SK-N-SH (cell line): ENCODE data around the gene HEATR3. TPM values are rescaled to one million over a fixed set of nuclear protein-coding genes. Genes with fewer than 3 reads are reported as not detected.

ENCODE experiments used
- CTCF ChIA-PET: fragments of 300-600, 350-600 bp; formaldehyde crosslinking; extraction: SDS; loops from one replicate; lab custom pipeline; 2021; lab: Yijun Ruan, JAX
- POLR2A ChIA-PET: fragments of 350-600 bp; sonication (Branson Sonifier 250); formaldehyde crosslinking; extraction: SDS; loops from one replicate; lab custom pipeline; 2020; ENCODE audit warnings: antibody characterized with exemption, inconsistent platforms; lab: Yijun Ruan, JAX
- DNase-seq: peaks from one replicate; pipeline ENCODE4 v3.0.0; 2012
- H2AFZ ChIP-seq: fragments of 200-600 bp; sonication (generic); 2 replicates; pipeline ENCODE4 v1.8.1; 2016; ENCODE audit warnings: antibody characterized with exemption, mild to moderate bottlenecking, low read depth
- H3F3A ChIP-seq: fragments of 200-600 bp; sonication (generic); replicated peaks from 2 replicates; pipeline ENCODE3; 2016; ENCODE audit warnings: antibody characterized with exemption, mild to moderate bottlenecking; ENCODE audit not compliant: insufficient read depth
- H3K27ac ChIP-seq, 2 experiments: fragments of 200-500 bp in 1 of 2; fragments of 200-600 bp in 1 of 2; sonication (Bioruptor generic) in 1 of 2; sonication (generic), shearing (Covaris generic) in 1 of 2; 2 replicates each; pipeline versions ENCODE4 v1.5.1 to v1.6.1; 2014 to 2016; ENCODE audit warnings: low read depth in 2 of 2, inconsistent platforms in 1 of 2, low read length in 1 of 2, mild to moderate bottlenecking in 1 of 2, mixed read lengths in 1 of 2
- H3K27me3 ChIP-seq: fragments of 200-600 bp; sonication (generic), shearing (Covaris generic); 2 replicates; pipeline ENCODE4 v1.6.1; 2016; ENCODE audit warnings: mixed run types; ENCODE audit not compliant: insufficient read depth
- H3K36me3 ChIP-seq, 2 experiments: fragments of 200-500 bp in 1 of 2; fragments of 200-600 bp in 1 of 2; sonication (Bioruptor generic) in 1 of 2; sonication (generic) in 1 of 2; replicated peaks in 1 of 2; 2 replicates each; pipeline versions ENCODE3 to v1.5.1; 2014 to 2016; ENCODE audit warnings: low read length in 1 of 2, mild to moderate bottlenecking in 1 of 2; ENCODE audit not compliant: insufficient read depth in 2 of 2, control insufficient read depth in 1 of 2
- H3K4me1 ChIP-seq, 2 experiments: fragments of 200-500 bp in 1 of 2; fragments of 200-600 bp in 1 of 2; sonication (Bioruptor generic) in 1 of 2; sonication (generic), shearing (Covaris generic) in 1 of 2; 2 replicates each; pipeline versions ENCODE4 v1.5.1 to v1.6.1; 2014 to 2016; ENCODE audit warnings: low read depth in 1 of 2, low read length in 1 of 2, mixed run types in 1 of 2; ENCODE audit not compliant: insufficient read depth in 2 of 2, control insufficient read depth in 1 of 2
- H3K4me2 ChIP-seq: fragments of 200-600 bp; sonication (generic), shearing (Covaris generic); 2 replicates; pipeline ENCODE4 v1.6.1; 2017; ENCODE audit warnings: mixed run types
- H3K4me3 ChIP-seq, 2 experiments: fragments of 200-500 bp in 1 of 2; fragments of 200-600 bp in 1 of 2; sonication (Bioruptor generic) in 1 of 2; sonication (generic), shearing (Covaris generic) in 1 of 2; 2 replicates each; pipeline versions ENCODE4 v1.5.1 to v1.8.1; 2014 to 2016; ENCODE audit warnings: low read depth in 2 of 2, inconsistent platforms in 1 of 2, low read length in 1 of 2, mild to moderate bottlenecking in 1 of 2, mixed read lengths in 1 of 2, moderate library complexity in 1 of 2
- H3K79me2 ChIP-seq: fragments of 200-600 bp; sonication (generic); 2 replicates; pipeline ENCODE4 v1.8.1; 2017; ENCODE audit warnings: mild to moderate bottlenecking; ENCODE audit not compliant: insufficient read depth
- H3K9ac ChIP-seq: fragments of 200-600 bp; sonication (generic); 2 replicates; pipeline ENCODE4 v1.6.1; 2017; ENCODE audit warnings: mixed run types
- H3K9me2 ChIP-seq: fragments of 200-600 bp; sonication (generic); 2 replicates; pipeline ENCODE4 v1.6.1; 2017; ENCODE audit warnings: mixed run types
- H3K9me3 ChIP-seq: fragments of 200-600 bp; sonication (generic); 2 replicates; pipeline ENCODE4 v1.6.1; 2017; ENCODE audit warnings: mixed run types, mild to moderate bottlenecking, moderate library complexity
- H4K20me1 ChIP-seq: fragments of 200-600 bp; sonication (generic); 2 replicates; pipeline ENCODE4 v1.6.1; 2017; ENCODE audit warnings: mild to moderate bottlenecking, mixed run types; ENCODE audit not compliant: insufficient read depth
- ELF1 ChIP-seq: IDR thresholded peaks from 2 replicates; pipeline ENCODE4 v1.4.0; 2012
- EZH2phosphoT487 ChIP-seq: fragments of 200-600 bp; sonication (generic); IDR thresholded peaks from 2 replicates; pipeline ENCODE4 v1.6.1; 2017; ENCODE audit warnings: low read depth, mixed run types, mild to moderate bottlenecking, antibody characterized with exemption, moderate library complexity, borderline replicate concordance
- FOXJ3 ChIP-seq: sonication (generic); formaldehyde crosslinking; IDR thresholded peaks from 2 replicates; pipeline ENCODE4 v1.5.1; 2020; ENCODE audit warnings: mild to moderate bottlenecking, missing genetic modification reagents
- GATA2 ChIP-seq: sonication (generic); formaldehyde crosslinking; IDR thresholded peaks from 2 replicates; pipeline ENCODE4 v1.5.0; 2020; ENCODE audit warnings: mild to moderate bottlenecking, missing genetic modification reagents
- JUND ChIP-seq: IDR thresholded peaks from 2 replicates; pipeline ENCODE4 v1.4.0; 2012
- MEF2A ChIP-seq: IDR thresholded peaks from 2 replicates; pipeline ENCODE4 v1.4.0; 2012; ENCODE audit warnings: low read depth, borderline replicate concordance
- MXI1 ChIP-seq: IDR thresholded peaks from 2 replicates; pipeline ENCODE4 v1.6.1; 2012; ENCODE audit warnings: mild to moderate bottlenecking, low read depth, low read length, improper control_type of control experiment
- NFIC ChIP-seq: IDR thresholded peaks from 2 replicates; pipeline ENCODE4 v1.4.0; 2012; ENCODE audit warnings: borderline replicate concordance
- POLR2AphosphoS5 ChIP-seq: IDR thresholded peaks from 2 replicates; pipeline ENCODE4 v1.6.1; 2012; ENCODE audit warnings: low read depth, low read length
- RCOR1 ChIP-seq: fragments of 150-350 bp; IDR thresholded peaks from 2 replicates; pipeline ENCODE4 v1.6.1; 2017; ENCODE audit warnings: antibody characterized with exemption, low read length
- REST ChIP-seq: IDR thresholded peaks from 2 replicates; pipeline ENCODE4 v1.6.1; 2012; ENCODE audit warnings: mild to moderate bottlenecking, low read depth, low read length, moderate library complexity
- SIN3A ChIP-seq: IDR thresholded peaks from 2 replicates; pipeline ENCODE4 v1.6.1; 2012; ENCODE audit warnings: low read depth, mild to moderate bottlenecking, low read length, moderate library complexity, borderline replicate concordance
- TAF1 ChIP-seq: IDR thresholded peaks from 2 replicates; pipeline ENCODE4 v1.6.1; 2012; ENCODE audit warnings: low read depth, mild to moderate bottlenecking, low read length, moderate library complexity, borderline replicate concordance
- TCF12 ChIP-seq: IDR thresholded peaks from 2 replicates; pipeline ENCODE4 v1.4.0; 2012
- TEAD4 ChIP-seq: IDR thresholded peaks from 2 replicates; pipeline ENCODE4 v1.4.0; 2012; ENCODE audit warnings: mild to moderate bottlenecking, borderline replicate concordance; ENCODE audit not compliant: insufficient read depth
- ZBTB33 ChIP-seq: IDR thresholded peaks from 2 replicates; pipeline ENCODE4 v1.4.0; 2012; ENCODE audit warnings: low read depth, borderline replicate concordance
- WGBS: methylation state at CpG from one replicate; pipeline ENCODE4 v1.1.6; 2017; ENCODE audit warnings: low lambda C conversion rate; 5-methylcytosine and 5-hydroxymethylcytosine counted together
- polyA plus RNA-seq, 3 experiments: library from polyadenylated mRNA; depleted of rRNA; stranded (reverse); fragments of >200 nt; gene quantifications; 2 replicates each; pipeline ENCODE4 v1.2.3, GENCODE V29; 2012
- TF ChIP-seq, protein P1 (sequence below): IDR thresholded peaks from 2 replicates; pipeline ENCODE4; 2012
- TF ChIP-seq, protein P2 (sequence below): fragments of 200-600 bp; sonication (generic); IDR thresholded peaks from 2 replicates; pipeline ENCODE4 v1.6.1; 2017; ENCODE audit warnings: antibody characterized with exemption, mild to moderate bottlenecking, moderate library complexity
- TF ChIP-seq, protein P3 (sequence below): IDR thresholded peaks from 2 replicates; pipeline ENCODE4 v1.4.0; 2012; ENCODE audit warnings: low read depth, borderline replicate concordance

The HEATR3 gene
- polyA plus RNA-seq, 1 of the 3 experiments (the other 2 are of a cell fraction): 10.1 TPM

DNA sequence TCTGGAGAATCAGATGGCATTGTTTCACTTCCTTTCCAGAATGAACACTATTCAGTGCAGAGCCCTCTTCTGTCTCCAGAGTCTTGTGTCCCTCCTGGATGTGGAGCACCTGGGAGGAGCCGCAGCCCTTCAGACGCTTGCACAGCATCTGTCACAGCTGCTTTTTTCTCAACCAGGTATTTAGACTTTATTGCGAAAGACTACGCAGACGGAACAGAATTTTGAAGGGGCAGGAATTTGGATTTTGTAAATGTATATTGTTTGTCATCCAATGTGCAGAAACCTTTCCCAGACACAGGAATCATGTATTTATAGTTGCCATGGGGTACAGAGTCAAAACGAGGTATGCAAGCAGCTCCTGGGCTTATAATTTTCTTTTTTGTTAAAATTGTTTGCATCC, 20.4 kb downstream of the HEATR3 start:
- TF ChIP-seq TEAD4 (no peak), NFIC (no peak), SIN3A (no peak), TCF12 (no peak), FOXJ3 (CRISPR knock-in tag) (no peak), GATA2 (CRISPR knock-in tag) (no peak), REST (no peak), ZBTB33 (no peak), JUND (no peak), MEF2A (no peak), POLR2AphosphoS5 (no peak), RCOR1 (no peak), EZH2phosphoT487 (no peak), TAF1 (no peak), MXI1 (no peak), ELF1 (no peak)
- TF ChIP-seq, protein P1, sequence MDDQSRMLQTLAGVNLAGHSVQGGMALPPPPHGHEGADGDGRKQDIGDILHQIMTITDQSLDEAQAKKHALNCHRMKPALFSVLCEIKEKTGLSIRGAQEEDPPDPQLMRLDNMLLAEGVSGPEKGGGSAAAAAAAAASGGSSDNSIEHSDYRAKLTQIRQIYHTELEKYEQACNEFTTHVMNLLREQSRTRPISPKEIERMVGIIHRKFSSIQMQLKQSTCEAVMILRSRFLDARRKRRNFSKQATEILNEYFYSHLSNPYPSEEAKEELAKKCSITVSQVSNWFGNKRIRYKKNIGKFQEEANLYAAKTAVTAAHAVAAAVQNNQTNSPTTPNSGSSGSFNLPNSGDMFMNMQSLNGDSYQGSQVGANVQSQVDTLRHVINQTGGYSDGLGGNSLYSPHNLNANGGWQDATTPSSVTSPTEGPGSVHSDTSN: no peak
- TF ChIP-seq, protein P2, sequence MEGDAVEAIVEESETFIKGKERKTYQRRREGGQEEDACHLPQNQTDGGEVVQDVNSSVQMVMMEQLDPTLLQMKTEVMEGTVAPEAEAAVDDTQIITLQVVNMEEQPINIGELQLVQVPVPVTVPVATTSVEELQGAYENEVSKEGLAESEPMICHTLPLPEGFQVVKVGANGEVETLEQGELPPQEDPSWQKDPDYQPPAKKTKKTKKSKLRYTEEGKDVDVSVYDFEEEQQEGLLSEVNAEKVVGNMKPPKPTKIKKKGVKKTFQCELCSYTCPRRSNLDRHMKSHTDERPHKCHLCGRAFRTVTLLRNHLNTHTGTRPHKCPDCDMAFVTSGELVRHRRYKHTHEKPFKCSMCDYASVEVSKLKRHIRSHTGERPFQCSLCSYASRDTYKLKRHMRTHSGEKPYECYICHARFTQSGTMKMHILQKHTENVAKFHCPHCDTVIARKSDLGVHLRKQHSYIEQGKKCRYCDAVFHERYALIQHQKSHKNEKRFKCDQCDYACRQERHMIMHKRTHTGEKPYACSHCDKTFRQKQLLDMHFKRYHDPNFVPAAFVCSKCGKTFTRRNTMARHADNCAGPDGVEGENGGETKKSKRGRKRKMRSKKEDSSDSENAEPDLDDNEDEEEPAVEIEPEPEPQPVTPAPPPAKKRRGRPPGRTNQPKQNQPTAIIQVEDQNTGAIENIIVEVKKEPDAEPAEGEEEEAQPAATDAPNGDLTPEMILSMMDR: no peak
- TF ChIP-seq, protein P3, sequence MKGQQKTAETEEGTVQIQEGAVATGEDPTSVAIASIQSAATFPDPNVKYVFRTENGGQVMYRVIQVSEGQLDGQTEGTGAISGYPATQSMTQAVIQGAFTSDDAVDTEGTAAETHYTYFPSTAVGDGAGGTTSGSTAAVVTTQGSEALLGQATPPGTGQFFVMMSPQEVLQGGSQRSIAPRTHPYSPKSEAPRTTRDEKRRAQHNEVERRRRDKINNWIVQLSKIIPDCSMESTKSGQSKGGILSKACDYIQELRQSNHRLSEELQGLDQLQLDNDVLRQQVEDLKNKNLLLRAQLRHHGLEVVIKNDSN: no peak
- TF ChIP-seq, all 33 proteins: peak for 0
- Histone ChIP-seq H3K27me3 (no peaks in the 10 kb centered on the region), H3K9me2 (no peaks in the 10 kb centered on the region), H3K9ac (no peak overlapping the region), H3K9me3 (no peaks in the 10 kb centered on the region), H3K36me3 (peaks cover 38 to 45% of the 10 kb centered on the region in 2 experiments), H3F3A (no peaks in the 10 kb centered on the region), H3K79me2 (peaks cover 12% of the 10 kb centered on the region; the same call in 1 of the 2 replicates), H4K20me1 (no peaks in the 10 kb centered on the region), H2AFZ (no peak overlapping the region), H3K4me2 (no peak overlapping the region), H3K4me3 (no peak overlapping the region), H3K27ac (no peak overlapping the region), H3K4me1 (no peaks in the 10 kb centered on the region)
- WGBS: 95% methylated on average over 6 of the region's 6 CpGs
- ChIA-PET CTCF (interaction anchor here (3.3 kb wide), 1 partner anchor 124 kb away, joined by 11 read pairs; no protein-coding TSS in a partner anchor), POLR2A (no interaction called here)
- DNase-seq: no peak
